ENCODE results near the gene NDUFV2.

DNA sequence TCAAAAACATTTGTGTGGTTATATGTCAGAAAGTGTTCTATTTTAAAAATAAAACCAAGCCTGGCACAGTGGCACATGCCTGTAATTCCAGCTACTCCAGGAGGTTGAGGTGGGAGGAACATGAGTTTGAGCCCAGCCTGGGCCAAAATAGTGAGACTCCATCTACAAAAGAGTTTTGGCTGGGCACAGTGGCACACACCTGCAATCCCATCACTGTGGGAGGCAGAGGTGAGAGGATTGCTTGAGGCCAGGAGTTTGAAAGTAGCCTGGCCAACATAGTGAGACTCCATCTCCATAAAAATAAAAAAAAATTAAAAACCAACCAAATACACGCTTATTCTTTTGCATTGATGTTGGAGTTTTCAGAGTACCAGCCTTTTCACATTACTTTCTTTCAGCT is 43.7 kb downstream of the NDUFV2 start:
- TF ChIP-seq, protein P1, sequence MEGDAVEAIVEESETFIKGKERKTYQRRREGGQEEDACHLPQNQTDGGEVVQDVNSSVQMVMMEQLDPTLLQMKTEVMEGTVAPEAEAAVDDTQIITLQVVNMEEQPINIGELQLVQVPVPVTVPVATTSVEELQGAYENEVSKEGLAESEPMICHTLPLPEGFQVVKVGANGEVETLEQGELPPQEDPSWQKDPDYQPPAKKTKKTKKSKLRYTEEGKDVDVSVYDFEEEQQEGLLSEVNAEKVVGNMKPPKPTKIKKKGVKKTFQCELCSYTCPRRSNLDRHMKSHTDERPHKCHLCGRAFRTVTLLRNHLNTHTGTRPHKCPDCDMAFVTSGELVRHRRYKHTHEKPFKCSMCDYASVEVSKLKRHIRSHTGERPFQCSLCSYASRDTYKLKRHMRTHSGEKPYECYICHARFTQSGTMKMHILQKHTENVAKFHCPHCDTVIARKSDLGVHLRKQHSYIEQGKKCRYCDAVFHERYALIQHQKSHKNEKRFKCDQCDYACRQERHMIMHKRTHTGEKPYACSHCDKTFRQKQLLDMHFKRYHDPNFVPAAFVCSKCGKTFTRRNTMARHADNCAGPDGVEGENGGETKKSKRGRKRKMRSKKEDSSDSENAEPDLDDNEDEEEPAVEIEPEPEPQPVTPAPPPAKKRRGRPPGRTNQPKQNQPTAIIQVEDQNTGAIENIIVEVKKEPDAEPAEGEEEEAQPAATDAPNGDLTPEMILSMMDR (IDR thresholded peaks at IDR 0.05), result no peak
- TF ChIP-seq POLR2A (IDR thresholded peaks at IDR 0.05), result no peak

All from lower leg skin (tissue), 3 donors.